Adrenal gland (tissue), 12 donors: ENCODE results near the gene RPL41. TPM values are rescaled to one million over a fixed set of nuclear protein-coding genes. Genes with fewer than 3 reads are reported as not detected.
A peak's percentile ranks its signal among the peaks of the same experiment; 100 is the strongest.

Source experiments
- DNase-seq, 7 donors: peaks; one replicate each; pipeline ENCODE4 v3.0.0-alpha.2; 2019 to 2020
- H3K27ac ChIP-seq, 5 donors: fragments of 200-600 bp; sonication (generic) in 4 of 5; 1 replicate in 3 of 5; 2 replicates in 2 of 5; pipeline versions ENCODE4 v1.5.1 to v1.8.0; 2016 to 2020; ENCODE audit warnings: mild to moderate bottlenecking in 1 of 5
- H3K27me3 ChIP-seq: fragments of 200-600 bp; 2 replicates; pipeline ENCODE4 v1.8.0; 2021
- H3K36me3 ChIP-seq, 2 donors: fragments of 200-600 bp; replicated peaks in 1 of 2; 1 replicate in 1 of 2; 2 replicates in 1 of 2; pipeline versions ENCODE4 v1.5.1 to v1.8.0; 2018 to 2022
- H3K4me1 ChIP-seq, 2 donors: fragments of 200-600 bp; replicated peaks in 1 of 2; 1 replicate in 1 of 2; 2 replicates in 1 of 2; pipeline versions ENCODE4 v1.5.1 to v1.8.0; 2018 to 2021
- H3K4me3 ChIP-seq, 4 donors: fragments of 200-600 bp; sonication (generic) in 3 of 4; one replicate each; pipeline ENCODE4 v1.5.1; 2016 to 2018
- H3K9me3 ChIP-seq, 3 donors: fragments of 200-600 bp; sonication (generic) in 1 of 3; replicated peaks in 1 of 3; 1 replicate in 2 of 3; 2 replicates in 1 of 3; pipeline versions ENCODE4 v1.5.1 to v1.8.0; 2016 to 2021
- CTCF ChIP-seq, 6 experiments: fragments of 450-650 bp in 4 of 6; fragments of 200-600 bp in 2 of 6; sonication (generic) in 1 of 6; IDR thresholded peaks; 1 replicate in 5 of 6; 2 replicates in 1 of 6; pipeline versions ENCODE4 v1.5.1 to v1.8.0; 2016 to 2021; ENCODE audit warnings: antibody characterized with exemption in 6 of 6, mild to moderate bottlenecking in 2 of 6, moderate library complexity in 1 of 6
- POLR2A ChIP-seq, 2 donors: fragments of 450-650 bp; IDR thresholded peaks; one replicate each; pipeline ENCODE4 v1.6.1; 2017; ENCODE audit warnings: antibody characterized with exemption in 2 of 2, mild to moderate bottlenecking in 2 of 2, moderate library complexity in 1 of 2
- WGBS, 4 donors: extraction: QIAGEN DNeasy Blood & Tissue Kit in 2 of 4; methylation state at CpG; one replicate each; pipeline versions ENCODE4 v1.1.5 to v1.1.7; 2013 to 2017; 5-methylcytosine and 5-hydroxymethylcytosine counted together
- intact Hi-C, 2 donors: fragments of 100-400 bp; cut with DNase I; formaldehyde crosslinking; loops; one replicate each; pipeline versions ENCODE4 v1.14.1 to v1.15.0; 2022 to 2023
- polyA plus RNA-seq, 3 donors: library from polyadenylated mRNA; stranded (reverse); fragments of 200-250 nt in 2 of 3; fragments of 350-450 nt in 1 of 3; fragmentation: Illumina TruSeq in 1 of 3; extraction: RNeasy Lipid Tissue Mini Kit (QIAGEN cat#74804) in 1 of 3; gene quantifications; one replicate each; pipeline ENCODE4 v1.2.3, GENCODE V29; 2013 to 2014
- total RNA-seq, 9 donors: library from RNA; depleted of rRNA in 4 of 9; stranded (reverse); fragments of >200 nt in 4 of 9; fragments of 120-200 nt in 1 of 9; fragmentation: NEBNext Ultra II Directional in 1 of 9; extraction: Animal tissue kit (Norgen Biotek cat#: 25700) in 1 of 9; gene quantifications; one replicate each; pipeline versions ENCODE4 v1.1.0 to v1.2.4, GENCODE V29; 2013 to 2023
- donor health status: healthy with polysubstance abuse.
- donor health status: Bipolar disorder and iron deficiency.
- donor health status: DM: yes; HTN: yes; CAD: no.
- donor health status: DM: no; HTN: no; CAD: no.
- donor health status: DM: no; HTN: no; CAD: no.
- donor health status: DM: yes; HTN: yes; CAD: no.

RPL41 gene
- total and polyA plus RNA-seq, 12 donors, result 1,635 to 6,204 (median 3,125) TPM

GRCh38 chr12:56099787-56100186 lies 16.6 kb upstream of the RPL41 start:
- H3K27ac ChIP-seq, result no peak overlapping the region
- intact Hi-C loops, result loop anchor here in 1 of 2 donors (5.0 kb wide), 1 partner anchor 47 kb away; no protein-coding TSS in a partner anchor
- no peaks in the 10 kb centered on the region for H3K9me3 ChIP-seq
- no peak for TF ChIP-seq POLR2A (IDR thresholded peaks at IDR 0.05)
- TF ChIP-seq CTCF (IDR thresholded peaks at IDR 0.05), result no peak
- no peak for DNase-seq
- no peaks in the 10 kb centered on the region for H3K36me3 ChIP-seq
- H3K27me3 ChIP-seq, result no peaks in the 10 kb centered on the region
- peaks cover 0 to 4% of the 10 kb centered on the region in 2 donors for H3K4me1 ChIP-seq
- 82 to 90% (median 88%) methylated on average over 4 of the region's 4 CpGs for WGBS, 4 donors
- H3K4me3 ChIP-seq, result no peak overlapping the region

GRCh38 chr12:56101045-56101444 lies 15.4 kb upstream of the RPL41 start:
- intact Hi-C loops, result loop anchor here in 1 of 2 donors (5.0 kb wide), 1 partner anchor 49 kb away; no protein-coding TSS in a partner anchor
- no peak for DNase-seq
- no peaks in the 10 kb centered on the region for H3K27me3 ChIP-seq
- WGBS, 4 donors, result 86 to 92% (median 89%) methylated on average over 14 of the region's 14 CpGs
- H3K4me3 ChIP-seq, result no peak overlapping the region
- H3K27ac ChIP-seq, result no peak overlapping the region
- H3K4me1 ChIP-seq, result peaks cover 9 to 15% of the 10 kb centered on the region in 2 donors
- no peaks in the 10 kb centered on the region for H3K36me3 ChIP-seq
- TF ChIP-seq POLR2A (IDR thresholded peaks at IDR 0.05) (no peak), CTCF (IDR thresholded peaks at IDR 0.05) (no peak)
- no peaks in the 10 kb centered on the region for H3K9me3 ChIP-seq

- no peaks in the 10 kb centered on the region for H3K9me3 ChIP-seq
- H3K27ac ChIP-seq, result no peak overlapping the region
- H3K27me3 ChIP-seq, result no peaks in the 10 kb centered on the region
- WGBS, 4 donors, result 79 to 92% (median 88%) methylated on average over 1 of the region's 1 CpG
- H3K4me1 ChIP-seq, result peaks cover 17 to 20% of the 10 kb centered on the region in 2 donors
- H3K36me3 ChIP-seq, result peaks cover 0 to 11% of the 10 kb centered on the region in 2 donors
- intact Hi-C loops, result loop anchor here in 1 of 2 donors (5.0 kb wide), 1 partner anchor 50 kb away; no protein-coding TSS in a partner anchor
- no peak for DNase-seq
- no peak overlapping the region for H3K4me3 ChIP-seq
- no peak for TF ChIP-seq CTCF (IDR thresholded peaks at IDR 0.05)
- no peak for TF ChIP-seq POLR2A (IDR thresholded peaks at IDR 0.05)
Measured at GRCh38 chr12:56102683-56103065, 13.8 kb upstream of the RPL41 start.

GRCh38 chr12:56103066-56103711 lies 13.2 kb upstream of the RPL41 start:
- no peaks in the 10 kb centered on the region for H3K9me3 ChIP-seq
- intact Hi-C loops, result loop anchor here in 1 of 2 donors (5.0 kb wide), 1 partner anchor 51 kb away; no protein-coding TSS in a partner anchor
- H3K36me3 ChIP-seq, result peaks cover 0 to 16% of the 10 kb centered on the region in 2 donors
- 58 to 64% (median 60%) methylated on average over 6 of the region's 6 CpGs for WGBS, 4 donors
- TF ChIP-seq CTCF (IDR thresholded peaks at IDR 0.05) (no peak), POLR2A (IDR thresholded peaks at IDR 0.05) (no peak)
- H3K27ac ChIP-seq, result peak overlapping the region in 1 of 5 donors; percentile 79
- H3K4me3 ChIP-seq, result peak overlapping the region in 1 of 4 donors; percentile 93
- H3K27me3 ChIP-seq, result no peaks in the 10 kb centered on the region
- no peak for DNase-seq
- H3K4me1 ChIP-seq, result peaks cover 17 to 20% of the 10 kb centered on the region in 2 donors
